Measurements from ENCODE around the gene PPP1R10.

The PPP1R10 gene

DNA sequence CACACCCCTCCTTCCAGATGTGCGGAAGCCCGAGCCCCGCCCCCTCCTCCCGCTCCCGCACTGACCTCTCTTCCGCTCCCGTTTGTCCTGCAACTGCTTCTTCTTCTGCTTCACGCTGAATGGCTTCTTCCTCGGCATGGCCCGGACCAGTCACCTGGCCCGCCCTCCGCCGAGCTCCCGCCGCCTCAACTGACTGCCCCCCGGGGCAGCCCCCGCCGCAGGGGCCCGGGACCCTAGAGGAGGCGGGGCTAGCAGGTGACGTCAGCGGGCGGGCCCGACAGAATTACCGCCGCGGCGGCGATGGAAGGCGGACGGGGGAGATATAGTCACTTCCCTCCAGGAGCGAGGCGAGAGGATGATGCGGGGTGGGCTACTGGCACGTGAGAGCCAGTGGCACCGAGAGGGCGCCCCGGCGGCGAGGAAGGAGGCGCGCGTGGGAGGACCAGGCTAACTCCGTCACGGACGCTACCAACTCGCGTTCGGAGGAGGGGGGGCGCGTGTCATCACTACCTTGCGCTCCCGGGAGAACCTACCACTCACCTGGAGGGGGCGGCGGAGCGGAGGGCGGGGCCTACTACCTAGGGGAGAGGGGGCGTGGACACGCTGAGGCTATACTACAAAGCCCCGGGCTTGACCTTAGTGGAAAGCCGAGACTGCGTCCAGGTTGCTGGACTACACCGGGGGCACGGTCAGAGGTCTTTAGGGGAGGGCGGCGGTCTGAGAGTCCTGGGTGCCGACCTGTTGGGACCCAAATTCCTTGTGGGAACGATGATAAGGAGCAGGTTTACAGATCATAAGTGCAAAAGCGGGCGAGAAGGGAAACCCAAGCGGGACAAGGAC, 60.8 kb downstream of the PPP1R10 start, which contains the start of gene GNL1:
Gene GNL1, minus strand, starts transcription at position 424 of the 840 bp plus-strand sequence. Its CDS starts 286 bp downstream, at position 138.
- DNase-seq (ENCODE audit: low read depth): peak; percentile 99

DNA sequence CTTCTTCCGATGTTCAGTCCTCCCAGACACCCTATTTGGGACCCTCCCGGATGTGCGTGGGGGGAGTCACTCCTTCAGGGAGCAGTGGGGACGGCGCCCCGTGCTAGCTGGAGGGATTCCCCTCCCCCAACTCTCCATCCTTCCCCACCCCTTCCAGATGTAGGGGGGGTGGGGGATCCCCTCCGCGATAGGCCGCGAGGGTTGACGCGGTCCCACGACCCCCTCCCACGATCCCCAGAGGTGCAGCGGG, 61.3 kb downstream of the PPP1R10 start:
- DNase-seq (ENCODE audit: low read depth): no peak

DNA sequence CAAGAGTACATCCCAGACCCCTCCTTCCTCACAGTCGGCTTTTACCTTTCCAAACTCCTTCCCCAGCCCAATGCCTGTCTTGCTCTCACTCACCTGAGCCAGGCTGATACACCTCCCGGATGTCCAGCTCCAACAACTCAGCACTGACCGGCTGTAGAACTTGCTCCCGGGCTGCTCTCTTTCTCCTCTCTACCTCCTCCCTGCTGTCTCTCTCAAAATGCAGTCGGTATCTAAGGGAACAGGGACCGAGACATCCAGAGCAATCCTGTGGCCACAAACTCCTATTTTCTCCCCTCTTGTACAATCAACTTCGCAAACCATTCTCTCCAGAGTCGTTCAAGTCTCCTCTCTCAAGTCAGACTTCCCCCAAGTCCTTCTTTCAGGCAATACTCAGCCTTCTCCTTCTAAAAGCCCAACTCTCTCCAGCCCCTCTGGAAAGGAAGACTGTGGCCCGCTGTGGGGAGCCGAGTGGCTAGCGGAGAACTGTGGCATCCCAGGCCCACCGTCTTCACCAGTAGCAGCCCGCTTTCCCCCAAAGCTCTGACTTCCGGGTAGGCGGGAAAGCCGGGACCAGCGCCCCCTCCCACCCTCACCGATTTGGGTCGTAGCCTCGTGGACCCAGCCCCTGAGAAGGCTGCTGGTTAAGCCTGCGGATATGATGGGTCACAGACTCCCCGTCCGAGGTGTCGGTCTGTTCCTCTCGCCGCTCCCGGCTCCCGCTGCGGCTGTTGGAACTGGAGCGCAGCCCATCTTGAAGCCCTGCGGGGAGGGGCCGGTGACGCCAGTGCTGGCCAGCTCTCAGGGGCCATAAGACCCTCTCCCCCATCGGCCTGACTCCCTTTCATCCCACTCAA, 61.9 kb downstream of the PPP1R10 start:
- no peak for DNase-seq (ENCODE audit: low read depth)

- no peak for DNase-seq (ENCODE audit: low read depth)
Measured at GRCh38 chr6:30554404-30554803, 62.6 kb downstream of the PPP1R10 start.

All from stimulated activated CD8-positive, alpha-beta memory T cell treated with anti-CD3 and anti-CD28 coated beads, Interleukin-7, amount 100 ng/mL, for 24 hours (primary cell).